ENCODE results near the gene PC.

DNA sequence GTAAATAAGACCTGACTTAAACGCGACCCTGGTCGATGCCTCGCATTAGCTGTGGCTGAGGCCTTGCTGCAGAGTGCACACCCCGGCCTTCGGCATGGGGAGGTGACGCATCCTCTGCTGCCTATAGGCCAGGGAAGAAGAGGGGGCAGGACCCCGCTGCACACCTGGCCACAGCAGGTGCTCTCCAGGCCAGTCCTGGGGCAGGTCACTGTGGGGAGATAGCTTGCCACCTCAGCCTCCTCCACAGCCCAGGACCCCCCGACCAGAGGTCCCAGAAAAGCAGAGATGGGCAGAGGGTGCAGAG, 88.7 kb downstream of the PC start:
- TF ChIP-seq, protein P1, sequence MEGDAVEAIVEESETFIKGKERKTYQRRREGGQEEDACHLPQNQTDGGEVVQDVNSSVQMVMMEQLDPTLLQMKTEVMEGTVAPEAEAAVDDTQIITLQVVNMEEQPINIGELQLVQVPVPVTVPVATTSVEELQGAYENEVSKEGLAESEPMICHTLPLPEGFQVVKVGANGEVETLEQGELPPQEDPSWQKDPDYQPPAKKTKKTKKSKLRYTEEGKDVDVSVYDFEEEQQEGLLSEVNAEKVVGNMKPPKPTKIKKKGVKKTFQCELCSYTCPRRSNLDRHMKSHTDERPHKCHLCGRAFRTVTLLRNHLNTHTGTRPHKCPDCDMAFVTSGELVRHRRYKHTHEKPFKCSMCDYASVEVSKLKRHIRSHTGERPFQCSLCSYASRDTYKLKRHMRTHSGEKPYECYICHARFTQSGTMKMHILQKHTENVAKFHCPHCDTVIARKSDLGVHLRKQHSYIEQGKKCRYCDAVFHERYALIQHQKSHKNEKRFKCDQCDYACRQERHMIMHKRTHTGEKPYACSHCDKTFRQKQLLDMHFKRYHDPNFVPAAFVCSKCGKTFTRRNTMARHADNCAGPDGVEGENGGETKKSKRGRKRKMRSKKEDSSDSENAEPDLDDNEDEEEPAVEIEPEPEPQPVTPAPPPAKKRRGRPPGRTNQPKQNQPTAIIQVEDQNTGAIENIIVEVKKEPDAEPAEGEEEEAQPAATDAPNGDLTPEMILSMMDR (IDR thresholded peaks at IDR 0.05 in 4 of 5, conservative IDR thresholded peaks at IDR 0.05 in 1 of 5), result no peak
- TF ChIP-seq POLR2A (IDR thresholded peaks at IDR 0.05), result no peak

Measured in gastrocnemius medialis (tissue), 4 donors.